Fibroblast of mammary gland (primary cell): ENCODE data around the gene FHDC1.

Experiments
- DNase-seq: peaks from one replicate; pipeline ENCODE4 v3.0.0-alpha.2; 2010; ENCODE audit warnings: low read depth
- H3K4me3 ChIP-seq: 2 replicates; pipeline ENCODE4 v1.5.1; 2011; ENCODE audit warnings: low read depth, mild to moderate bottlenecking, low read length, moderate library complexity; ENCODE audit not compliant: control insufficient read depth
- CTCF ChIP-seq: conservative IDR thresholded peaks from 2 replicates; pipeline ENCODE4 v1.5.1; 2011; ENCODE audit warnings: low read depth, low read length, inconsistent platforms; ENCODE audit not compliant: control insufficient read depth, insufficient read depth

FHDC1 gene

GRCh38 chr4:153005899-153006381 lies 69.8 kb downstream of the FHDC1 start:
- DNase-seq, result no peak
- no peak overlapping the region for H3K4me3 ChIP-seq
- no peak for TF ChIP-seq CTCF

DNA sequence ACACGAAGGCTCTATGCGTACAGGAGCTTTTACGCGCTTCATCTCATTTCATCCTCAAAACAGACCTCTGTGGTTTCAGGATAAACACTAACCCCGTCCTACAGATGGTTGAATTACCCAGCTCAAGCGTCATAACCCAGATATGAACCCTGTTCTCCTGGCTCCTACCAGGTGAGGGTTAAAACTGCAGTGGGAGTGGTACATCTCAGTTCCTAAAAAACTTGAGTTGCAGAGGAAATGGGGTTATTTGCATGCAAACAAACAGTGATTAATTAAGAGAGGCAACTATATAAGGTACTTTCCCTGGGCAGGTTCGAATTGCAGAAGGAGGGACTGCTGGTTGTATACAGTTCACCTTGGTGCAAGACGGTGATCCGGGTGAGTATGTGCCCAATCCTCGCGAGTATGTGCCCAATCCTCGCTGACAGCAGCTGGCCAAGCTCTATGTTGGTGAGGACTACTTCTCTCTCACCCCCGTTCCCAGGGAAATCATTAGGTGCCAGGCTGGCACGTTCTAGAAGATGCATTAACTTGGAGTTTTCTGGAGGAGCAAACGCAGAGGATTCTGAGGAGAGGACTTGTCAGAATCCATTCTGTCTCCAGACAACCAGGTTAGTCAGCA lies 72.6 kb downstream of the FHDC1 start:
- H3K4me3 ChIP-seq, result no peak overlapping the region
- no peak for TF ChIP-seq CTCF
- no peak for DNase-seq

DNA sequence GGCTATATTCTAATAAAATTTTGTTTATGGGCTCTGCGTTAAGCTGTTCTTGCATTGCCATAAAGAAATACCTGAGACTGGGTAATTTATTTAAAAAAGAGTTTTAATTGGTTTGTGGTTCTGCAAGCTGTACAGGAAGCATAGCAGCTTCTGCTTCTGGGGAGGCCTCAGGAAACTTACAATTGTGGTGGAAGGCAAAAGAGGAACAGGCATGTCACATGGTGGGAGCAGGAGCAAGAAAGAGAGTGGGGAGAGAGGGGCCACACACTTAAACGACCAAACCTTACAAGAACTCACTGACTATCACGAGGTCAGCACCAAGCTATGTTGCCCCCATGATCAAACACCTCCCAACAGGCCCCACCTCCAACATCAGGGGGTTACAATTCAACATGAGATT lies 74.0 kb downstream of the FHDC1 start:
- H3K4me3 ChIP-seq, result no peak overlapping the region
- DNase-seq, result no peak
- TF ChIP-seq CTCF, result no peak

- DNase-seq, result peak; percentile 31
- TF ChIP-seq CTCF, result no peak
- no peak overlapping the region for H3K4me3 ChIP-seq
Observed at GRCh38 chr4:153013202-153013977, 77.3 kb downstream of the FHDC1 start.

DNA sequence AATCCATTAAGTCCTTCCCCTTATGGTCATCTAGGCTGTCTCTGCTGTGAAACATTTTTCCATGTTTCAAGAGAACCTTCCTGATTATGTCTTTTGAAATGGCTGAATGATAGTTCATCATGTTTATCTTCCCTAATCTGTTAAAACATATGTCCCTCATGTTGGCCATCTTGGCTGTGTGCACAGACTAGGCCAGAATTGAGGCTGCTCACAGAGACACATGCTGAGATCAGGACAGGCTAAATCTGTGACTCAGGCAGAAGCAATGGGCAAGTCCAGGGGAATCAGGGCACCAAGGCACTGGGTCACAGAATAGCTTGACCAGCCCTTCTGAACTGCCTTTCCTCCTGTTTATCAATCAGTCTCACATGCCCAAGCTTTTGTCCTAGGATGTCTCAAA lies 78.3 kb downstream of the FHDC1 start:
- no peak for TF ChIP-seq CTCF
- DNase-seq, result peak; percentile 3
- no peak overlapping the region for H3K4me3 ChIP-seq

DNA sequence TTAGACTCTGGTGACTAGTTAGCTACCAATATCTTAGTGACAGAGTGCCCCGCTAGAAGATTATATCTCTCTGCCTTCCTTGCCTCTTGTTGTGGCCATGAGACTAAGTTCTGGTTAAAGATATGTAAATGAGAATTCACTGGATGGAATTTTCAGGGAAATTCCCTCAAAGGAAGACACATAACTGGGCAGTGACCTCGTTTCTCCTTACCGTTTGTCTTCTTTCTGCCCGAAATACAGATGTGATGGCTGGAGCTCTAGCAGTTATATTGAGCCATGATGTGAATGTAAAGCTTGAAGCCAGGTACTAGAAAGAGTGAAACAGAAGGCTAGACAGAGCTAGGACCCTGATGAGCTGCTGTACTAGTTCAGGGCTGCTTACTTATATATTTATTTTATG lies 80.5 kb downstream of the FHDC1 start:
- no peak for DNase-seq
- no peak overlapping the region for H3K4me3 ChIP-seq
- no peak for TF ChIP-seq CTCF
